Vagina (tissue), 2 donors: Measurements from ENCODE around the gene STKLD1. TPM values are rescaled to one million over a fixed set of nuclear protein-coding genes. Genes with fewer than 3 reads are reported as not detected.

ENCODE experiments used
- DNase-seq, 2 donors: peaks; one replicate each; pipeline ENCODE4 v3.0.0-alpha.2; 2017; ENCODE audit errors: extremely low spot score in 2 of 2
- H3K27ac ChIP-seq: fragments of 200-600 bp; sonication (generic); one replicate; pipeline ENCODE4 v1.5.1; 2019
- H3K27me3 ChIP-seq: fragments of 200-600 bp; sonication (generic); one replicate; pipeline ENCODE4 v1.5.1; 2019
- H3K36me3 ChIP-seq, 2 donors: fragments of 200-600 bp; sonication (generic); one replicate each; pipeline ENCODE4 v1.5.1; 2017 to 2019
- H3K4me1 ChIP-seq: fragments of 200-600 bp; sonication (generic); one replicate; pipeline ENCODE4 v1.5.1; 2019
- H3K4me3 ChIP-seq, 2 donors: fragments of 200-600 bp; sonication (generic); 1 replicate in 1 of 2; 2 replicates in 1 of 2; pipeline ENCODE4 v1.5.1; 2016 to 2019
- H3K9me3 ChIP-seq: fragments of 200-600 bp; sonication (generic); one replicate; pipeline ENCODE4 v1.5.1; 2019
- POLR2A ChIP-seq, 2 donors: fragments of 450-650 bp; IDR thresholded peaks; one replicate each; pipeline ENCODE4 v1.6.1; 2017; ENCODE audit warnings: antibody characterized with exemption in 2 of 2, mild to moderate bottlenecking in 2 of 2, moderate library complexity in 2 of 2
- POLR2AphosphoS5 ChIP-seq, 2 donors: sonication (generic); formaldehyde crosslinking; IDR thresholded peaks; one replicate each; pipeline ENCODE4 v1.9.0; 2017; ENCODE audit warnings: antibody characterized with exemption in 2 of 2, mild to moderate bottlenecking in 2 of 2, low read depth in 1 of 2; ENCODE audit not compliant: insufficient read depth in 1 of 2
- intact Hi-C: fragments of 100-400 bp; cut with DNase I; formaldehyde crosslinking; loops from one replicate; pipeline ENCODE4 v1.15.1; 2023
- total RNA-seq: library from RNA; depleted of rRNA; stranded (reverse); fragments of >200 nt; gene quantifications from one replicate; pipeline ENCODE4 v1.2.3, GENCODE V29; 2016
- TF ChIP-seq, protein P1 (sequence below), 3 experiments: fragments of 450-650 bp in 2 of 3; fragments of 200-600 bp in 1 of 3; sonication (generic) in 1 of 3; IDR thresholded peaks; one replicate each; pipeline ENCODE4 v1.5.1; 2017 to 2019; ENCODE audit warnings: antibody characterized with exemption in 3 of 3, mild to moderate bottlenecking in 2 of 3, moderate library complexity in 2 of 3

The STKLD1 gene
- total RNA-seq, 1 donor from 2014 or later = not detected

DNA sequence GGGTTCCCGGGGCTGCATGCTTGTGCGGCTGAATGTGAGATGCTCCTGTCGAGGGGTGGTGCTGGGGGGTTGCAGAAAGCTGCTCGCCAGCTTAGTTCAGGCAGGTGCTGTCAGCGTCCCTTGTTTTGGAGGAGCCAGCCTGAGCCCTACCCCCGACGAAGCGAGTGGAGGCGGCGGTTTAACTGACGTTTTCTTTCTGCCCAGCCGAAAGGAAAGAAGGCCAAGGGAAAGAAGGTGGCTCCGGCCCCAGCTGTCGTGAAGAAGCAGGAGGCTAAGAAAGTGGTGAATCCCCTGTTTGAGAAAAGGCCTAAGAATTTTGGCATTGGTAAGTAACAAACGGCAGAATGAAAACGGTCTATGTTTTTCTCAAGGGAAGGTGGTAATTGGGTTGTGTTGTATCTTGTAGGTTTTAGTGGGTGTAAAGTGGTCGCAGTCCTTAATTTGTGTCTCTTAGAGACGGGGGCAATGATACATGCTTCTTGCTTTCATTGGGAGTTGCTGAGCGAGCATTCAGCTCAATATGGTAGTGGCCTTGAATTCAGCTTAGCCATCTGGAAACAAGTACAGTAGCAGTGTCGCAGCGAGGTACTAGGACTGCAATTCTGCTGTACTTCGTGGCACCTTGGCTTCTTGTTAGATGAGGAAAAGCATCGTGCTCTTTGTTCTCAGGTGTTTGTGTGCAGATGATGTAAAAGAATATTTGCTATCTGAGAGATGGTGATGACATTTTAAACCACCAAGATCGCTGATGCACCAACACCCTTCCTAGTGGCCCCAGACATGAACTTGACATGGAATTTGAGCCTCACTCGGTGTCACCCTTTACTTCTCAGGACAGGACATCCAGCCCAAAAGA, 27.2 kb upstream of the STKLD1 start:
- peak overlapping the region; percentile 84 for H3K27ac ChIP-seq
- H3K4me1 ChIP-seq = peaks cover 31% of the 10 kb centered on the region
- peak overlapping the region; percentile 82 to 95 for H3K4me3 ChIP-seq
- peaks cover 0 to 57% of the 10 kb centered on the region in 2 donors for H3K36me3 ChIP-seq
- intact Hi-C loops = no loop called here
- no peak for DNase-seq
- H3K27me3 ChIP-seq = no peaks in the 10 kb centered on the region
- no peaks in the 10 kb centered on the region for H3K9me3 ChIP-seq
- TF ChIP-seq POLR2A (IDR thresholded peaks at IDR 0.05) (no peak), POLR2AphosphoS5 (IDR thresholded peaks at IDR 0.05; ENCODE audit: insufficient read depth in 1 of 2, low read depth in 1 of 2) (no peak)
- TF ChIP-seq, protein P1, sequence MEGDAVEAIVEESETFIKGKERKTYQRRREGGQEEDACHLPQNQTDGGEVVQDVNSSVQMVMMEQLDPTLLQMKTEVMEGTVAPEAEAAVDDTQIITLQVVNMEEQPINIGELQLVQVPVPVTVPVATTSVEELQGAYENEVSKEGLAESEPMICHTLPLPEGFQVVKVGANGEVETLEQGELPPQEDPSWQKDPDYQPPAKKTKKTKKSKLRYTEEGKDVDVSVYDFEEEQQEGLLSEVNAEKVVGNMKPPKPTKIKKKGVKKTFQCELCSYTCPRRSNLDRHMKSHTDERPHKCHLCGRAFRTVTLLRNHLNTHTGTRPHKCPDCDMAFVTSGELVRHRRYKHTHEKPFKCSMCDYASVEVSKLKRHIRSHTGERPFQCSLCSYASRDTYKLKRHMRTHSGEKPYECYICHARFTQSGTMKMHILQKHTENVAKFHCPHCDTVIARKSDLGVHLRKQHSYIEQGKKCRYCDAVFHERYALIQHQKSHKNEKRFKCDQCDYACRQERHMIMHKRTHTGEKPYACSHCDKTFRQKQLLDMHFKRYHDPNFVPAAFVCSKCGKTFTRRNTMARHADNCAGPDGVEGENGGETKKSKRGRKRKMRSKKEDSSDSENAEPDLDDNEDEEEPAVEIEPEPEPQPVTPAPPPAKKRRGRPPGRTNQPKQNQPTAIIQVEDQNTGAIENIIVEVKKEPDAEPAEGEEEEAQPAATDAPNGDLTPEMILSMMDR (IDR thresholded peaks at IDR 0.05) = no peak

DNA sequence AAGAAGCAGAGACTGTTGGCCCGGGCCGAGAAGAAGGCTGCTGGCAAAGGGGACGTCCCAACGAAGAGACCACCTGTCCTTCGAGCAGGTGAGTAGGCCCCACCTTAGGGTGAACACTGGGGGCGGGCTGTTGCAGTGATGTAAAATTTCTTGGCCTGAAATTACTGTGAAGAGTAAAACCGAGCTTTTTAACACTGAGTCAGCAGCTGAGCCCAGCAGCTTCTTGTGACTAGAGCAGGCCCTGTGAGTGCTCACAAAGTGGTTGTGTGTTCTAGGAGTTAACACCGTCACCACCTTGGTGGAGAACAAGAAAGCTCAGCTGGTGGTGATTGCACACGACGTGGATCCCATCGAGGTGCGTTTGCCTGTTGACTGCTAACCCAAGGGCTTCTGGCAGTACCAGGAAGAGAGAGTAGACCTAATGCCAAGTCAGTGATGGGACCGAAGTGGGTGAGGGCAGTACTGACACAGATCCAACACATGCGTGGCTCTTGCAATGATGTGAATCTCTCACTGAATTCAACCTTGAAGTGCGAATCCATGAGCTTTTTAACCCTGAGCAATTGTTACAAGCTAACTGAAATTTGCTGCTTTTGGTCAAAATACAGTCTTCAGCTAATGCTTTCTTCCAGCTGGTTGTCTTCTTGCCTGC, 26.1 kb upstream of the STKLD1 start:
- intact Hi-C loops = no loop called here
- H3K4me1 ChIP-seq = peaks cover 39% of the 10 kb centered on the region
- H3K4me3 ChIP-seq = no peak overlapping the region
- TF ChIP-seq POLR2AphosphoS5 (IDR thresholded peaks at IDR 0.05; ENCODE audit: insufficient read depth in 1 of 2, low read depth in 1 of 2) (no peak), POLR2A (IDR thresholded peaks at IDR 0.05) (no peak)
- TF ChIP-seq, protein P1 (IDR thresholded peaks at IDR 0.05) = no peak
- no peak overlapping the region for H3K27ac ChIP-seq
- H3K9me3 ChIP-seq = no peaks in the 10 kb centered on the region
- H3K36me3 ChIP-seq = peaks cover 0 to 45% of the 10 kb centered on the region in 2 donors
- no peak for DNase-seq
- no peaks in the 10 kb centered on the region for H3K27me3 ChIP-seq

DNA sequence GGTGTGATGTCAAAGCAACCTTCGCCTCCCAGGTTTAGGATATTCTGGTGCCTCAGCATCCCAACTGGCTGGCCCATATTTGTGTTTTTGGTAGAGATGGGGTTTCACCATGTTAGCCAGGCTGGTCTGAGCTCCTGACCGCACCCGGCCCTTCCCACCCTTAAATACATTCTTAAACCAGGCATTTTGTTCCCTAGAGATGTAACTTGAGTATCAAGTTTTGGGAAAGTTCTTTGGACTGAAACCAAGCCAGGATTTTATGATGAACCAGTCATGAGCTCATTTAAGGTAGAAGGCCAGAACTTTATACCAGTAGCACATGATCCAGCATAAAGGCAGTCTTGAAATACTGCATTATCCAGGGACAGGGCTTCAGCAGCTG, 24.6 kb upstream of the STKLD1 start:
- intact Hi-C loops = no loop called here
- Histone ChIP-seq H3K36me3 (peaks cover 0 to 41% of the 10 kb centered on the region in 2 donors), H3K9me3 (no peaks in the 10 kb centered on the region), H3K27me3 (no peaks in the 10 kb centered on the region), H3K4me1 (peaks cover 39% of the 10 kb centered on the region), H3K27ac (no peak overlapping the region), H3K4me3 (no peak overlapping the region)
- DNase-seq = no peak
- no peak for TF ChIP-seq POLR2AphosphoS5 (IDR thresholded peaks at IDR 0.05; ENCODE audit: insufficient read depth in 1 of 2, low read depth in 1 of 2)
- TF ChIP-seq POLR2A (IDR thresholded peaks at IDR 0.05) = no peak
- TF ChIP-seq, protein P1 (IDR thresholded peaks at IDR 0.05) = no peak

DNA sequence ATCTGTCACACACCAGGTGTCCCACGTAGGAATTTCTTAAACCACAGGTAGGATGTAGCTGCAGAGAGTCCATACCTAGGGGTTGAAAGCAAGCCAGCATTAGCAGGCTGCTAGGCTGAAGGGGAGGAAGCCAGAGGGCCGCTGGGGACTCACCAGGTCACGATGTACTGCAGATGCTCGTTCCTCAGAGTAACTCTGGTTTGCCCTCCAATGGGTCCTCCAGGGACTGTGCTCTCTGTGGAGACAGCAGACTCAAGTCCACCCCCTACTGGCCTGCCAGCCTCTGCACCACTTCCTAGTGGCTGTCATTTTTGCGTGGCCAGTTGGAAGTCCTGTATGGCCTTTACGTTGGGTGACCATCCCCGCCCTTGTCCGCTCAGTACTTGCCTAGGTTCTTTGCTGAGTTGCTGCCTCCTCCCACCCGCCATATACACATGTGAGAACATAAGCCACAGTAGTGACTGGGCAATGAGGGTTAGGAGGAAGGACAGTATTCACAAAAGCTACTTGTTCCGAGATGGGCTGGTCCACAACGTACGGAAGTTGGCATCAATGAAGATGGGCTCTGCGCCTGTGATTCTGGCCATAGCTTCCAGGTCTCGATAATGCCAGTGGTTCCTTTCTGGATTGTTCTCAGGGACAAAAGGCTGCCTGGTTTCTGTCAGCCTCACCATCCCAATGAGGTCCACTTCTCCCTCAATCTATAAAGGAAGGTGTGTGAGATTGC, 24.1 kb upstream of the STKLD1 start:
- intact Hi-C loops = no loop called here
- H3K4me3 ChIP-seq = no peak overlapping the region
- peaks cover 39% of the 10 kb centered on the region for H3K4me1 ChIP-seq
- no peak for DNase-seq
- peaks cover 0 to 41% of the 10 kb centered on the region in 2 donors for H3K36me3 ChIP-seq
- no peaks in the 10 kb centered on the region for H3K9me3 ChIP-seq
- H3K27ac ChIP-seq = no peak overlapping the region
- TF ChIP-seq, protein P1 (IDR thresholded peaks at IDR 0.05) = peak in 1 of 3 experiments; percentile 20
- TF ChIP-seq POLR2A (IDR thresholded peaks at IDR 0.05) = no peak
- no peaks in the 10 kb centered on the region for H3K27me3 ChIP-seq
